ENCODE data around the gene SLC37A1.
A peak's percentile ranks its signal among the peaks of the same experiment; 100 is the strongest.
"Not testable (repeated sequence)": the region's sequence is repeated elsewhere in the genome, so short reads cannot be mapped to it uniquely, and the experiment has no call there.

SLC37A1 gene

GRCh38 chr21:42613756-42614155, 100.1 kb downstream of the SLC37A1 start:
- Histone ChIP-seq H3K36me3 (ENCODE audit: control insufficient read depth in 2 of 2, insufficient read depth in 1 of 2, low read length in 2 of 2) (no peaks in the 10 kb centered on the region), H3K4me1 (ENCODE audit: control insufficient read depth, insufficient read depth, low read length) (no peaks in the 10 kb centered on the region), H3K9me3 (ENCODE audit: control insufficient read depth, insufficient read depth, low read depth, low read length) (no peaks in the 10 kb centered on the region), H3K4me3 (ENCODE audit: low read depth, low read length) (no peak overlapping the region), H3K27ac (ENCODE audit: extremely low read depth, low read depth, low read length) (no peak overlapping the region)
- TF ChIP-seq MZF1 (tag by site-specific recombination; IDR thresholded peaks at IDR 0.05; ENCODE audit: borderline replicate concordance) (no peak), SCRT2 (tag by site-specific recombination; IDR thresholded peaks at IDR 0.05) (0 out of 2 replicates have a peak, but pooled peaks have one; percentile 9), ZNF768 (tag by site-specific recombination; IDR thresholded peaks at IDR 0.05) (no peak), ZNF324 (tag by site-specific recombination; IDR thresholded peaks at IDR 0.05) (no peak)
- ChIA-PET CTCF (interaction anchor here (0.6 kb wide), 1 partner anchor 54 kb away, joined by 3 read pairs; no protein-coding TSS in a partner anchor), POLR2A (no interaction called here)

GRCh38 chr21:42614396-42614795, 100.7 kb downstream of the SLC37A1 start:
- no peak overlapping the region for H3K4me3 ChIP-seq (ENCODE audit: low read depth, low read length)
- no peaks in the 10 kb centered on the region for H3K36me3 ChIP-seq (ENCODE audit: control insufficient read depth in 2 of 2, insufficient read depth in 1 of 2, low read length in 2 of 2)
- no peaks in the 10 kb centered on the region for H3K9me3 ChIP-seq (ENCODE audit: control insufficient read depth, insufficient read depth, low read depth, low read length)
- ChIA-PET CTCF (interaction anchor here (0.6 kb wide), 1 partner anchor 54 kb away, joined by 3 read pairs; no protein-coding TSS in a partner anchor), POLR2A (no interaction called here)
- no peak overlapping the region for H3K27ac ChIP-seq (ENCODE audit: extremely low read depth, low read depth, low read length)
- TF ChIP-seq ZNF302 (tag by site-specific recombination; IDR thresholded peaks at IDR 0.05; ENCODE audit: low read depth) (no peak), ZFP41 (tag by site-specific recombination; IDR thresholded peaks at IDR 0.05; ENCODE audit: borderline replicate concordance) (no peak), ZNF394 (tag by site-specific recombination; IDR thresholded peaks at IDR 0.05; ENCODE audit: borderline replicate concordance) (no peak), EGR2 (tag by site-specific recombination; IDR thresholded peaks at IDR 0.05; ENCODE audit: low read depth) (no peak)
- no peaks in the 10 kb centered on the region for H3K4me1 ChIP-seq (ENCODE audit: control insufficient read depth, insufficient read depth, low read length)

GRCh38 chr21:42614811-42615351, 101.2 kb downstream of the SLC37A1 start:
- ChIA-PET POLR2A (no interaction called here), CTCF (interaction anchor here (0.6 kb wide), 1 partner anchor 60 kb away, joined by 4 read pairs; no protein-coding TSS in a partner anchor)
- Histone ChIP-seq H3K9me3 (ENCODE audit: control insufficient read depth, insufficient read depth, low read depth, low read length) (no peaks in the 10 kb centered on the region), H3K27ac (ENCODE audit: extremely low read depth, low read depth, low read length) (no peak overlapping the region), H3K4me1 (ENCODE audit: control insufficient read depth, insufficient read depth, low read length) (no peaks in the 10 kb centered on the region), H3K4me3 (ENCODE audit: low read depth, low read length) (no peak overlapping the region), H3K36me3 (ENCODE audit: control insufficient read depth in 2 of 2, insufficient read depth in 1 of 2, low read length in 2 of 2) (no peaks in the 10 kb centered on the region)
- TF ChIP-seq ZNF37A (tag by site-specific recombination; IDR thresholded peaks at IDR 0.05) (no peak), YY2 (tag by site-specific recombination; IDR thresholded peaks at IDR 0.05) (peak; percentile 31; the same call in 1 of the 2 replicates), ZBTB10 (tag by site-specific recombination; IDR thresholded peaks at IDR 0.05) (no peak), ZBTB17 (tag by site-specific recombination; IDR thresholded peaks at IDR 0.05) (0 out of 2 replicates have a peak, but pooled peaks have one; percentile 26), ZNF544 (tag by site-specific recombination; IDR thresholded peaks at IDR 0.05) (no peak), ZNF548 (tag by site-specific recombination; IDR thresholded peaks at IDR 0.05) (no peak), SCRT2 (tag by site-specific recombination; IDR thresholded peaks at IDR 0.05) (peak; percentile 94), ZNF621 (tag by site-specific recombination; IDR thresholded peaks at IDR 0.05) (no peak), BCL11A (tag by site-specific recombination; IDR thresholded peaks at IDR 0.05; ENCODE audit: low read depth) (no peak), ZNF324 (tag by site-specific recombination; IDR thresholded peaks at IDR 0.05) (0 out of 2 replicates have a peak, but pooled peaks have one; percentile 17)

GRCh38 chr21:42615377-42615776, 101.7 kb downstream of the SLC37A1 start:
- H3K9me3 ChIP-seq (ENCODE audit: control insufficient read depth, insufficient read depth, low read depth, low read length) = not testable (repeated sequence)

More at GRCh38 chr21:42615377-42615776, 101.7 kb downstream of the SLC37A1 start:
- H3K36me3 ChIP-seq (ENCODE audit: control insufficient read depth in 2 of 2, insufficient read depth in 1 of 2, low read length in 2 of 2); H3K4me1 ChIP-seq (ENCODE audit: control insufficient read depth, insufficient read depth, low read length); H3K4me3 ChIP-seq (ENCODE audit: low read depth, low read length); POLR2A ChIA-PET; H3K27ac ChIP-seq (ENCODE audit: extremely low read depth, low read depth, low read length): not testable (repeated sequence)
- CTCF ChIA-PET = interaction anchor here (0.6 kb wide), 1 partner anchor 60 kb away, joined by 4 read pairs; no protein-coding TSS in a partner anchor
